ENCODE results near the gene OTOG. TPM values are rescaled to one million over a fixed set of nuclear protein-coding genes. Genes with fewer than 3 reads are reported as not detected.
A peak's percentile ranks its signal among the peaks of the same experiment; 100 is the strongest.

Gene OTOG
- total and polyA plus RNA-seq, 2 of the 8 experiments (the other 6 are each of a cell fraction or from before 2014, with no cell fraction given), result 0.41 to 1.5 TPM

GRCh38 chr11:17635551-17635938, 88.5 kb downstream of the OTOG start:
- FAIRE-seq (no peak), DNase-seq (ENCODE audit: low read depth in 1 of 2, low spot score in 2 of 2) (no peak)
- Histone ChIP-seq H2BK15ac (ENCODE audit: low read length) (no peak overlapping the region), H3K27me3 (replicated peaks in 1 of 4; ENCODE audit: control insufficient read depth in 3 of 4, extremely low read depth in 1 of 4, insufficient read depth in 3 of 4, low read length in 3 of 4) (no peaks in the 10 kb centered on the region), H3K79me1 (ENCODE audit: low read depth, low read length) (no peaks in the 10 kb centered on the region), H3K14ac (ENCODE audit: insufficient read length) (no peak overlapping the region), H2BK120ac (replicated peaks; ENCODE audit: low read depth, low read length) (no peak overlapping the region), H3K4me3 (ENCODE audit: extremely low read depth in 1 of 4, insufficient read depth in 2 of 4, low read depth in 3 of 4, low read length in 4 of 4) (no peak overlapping the region), H3K23me2 (ENCODE audit: low read depth, low read length) (peaks cover 3% of the 10 kb centered on the region; the same call in 1 of the 2 replicates), H3K27ac (ENCODE audit: low read depth, low read length) (no peak overlapping the region), H3K4ac (replicated peaks; ENCODE audit: insufficient read length, low read depth, low read length) (no peak overlapping the region), H3K79me2 (ENCODE audit: control insufficient read depth in 1 of 2, insufficient read depth in 2 of 2, low read length in 2 of 2) (no peaks in the 10 kb centered on the region), H3K36me3 (ENCODE audit: control insufficient read depth in 2 of 4, insufficient read depth in 4 of 4, low read length in 3 of 4) (no peaks in the 10 kb centered on the region), H4K91ac (replicated peaks; ENCODE audit: insufficient read length, low read length) (no peak overlapping the region), H4K20me1 (replicated peaks in 1 of 2; ENCODE audit: control insufficient read depth in 1 of 2, insufficient read depth in 2 of 2, low read length in 2 of 2) (peaks cover 0 to 4% of the 10 kb centered on the region in 2 experiments), H3K23ac (ENCODE audit: insufficient read length) (no peak overlapping the region), H3K4me1 (replicated peaks in 1 of 4; ENCODE audit: control insufficient read depth in 3 of 4, insufficient read depth in 4 of 4, low read length in 3 of 4) (no peaks in the 10 kb centered on the region), H2AK5ac (ENCODE audit: low read depth, low read length) (no peak overlapping the region), H3K9me3 (ENCODE audit: insufficient read depth in 2 of 2, low read depth in 1 of 2, low read length in 1 of 2) (no peaks in the 10 kb centered on the region), H2AFZ (ENCODE audit: low read length) (no peak overlapping the region), H3K4me2 (ENCODE audit: insufficient read depth in 1 of 2, low read depth in 2 of 2, low read length in 2 of 2) (no peak overlapping the region), H2BK20ac (ENCODE audit: low read length) (no peak overlapping the region), H3K18ac (ENCODE audit: extremely low read depth, low read length) (no peak overlapping the region), H3K9ac (replicated peaks in 1 of 4; ENCODE audit: extremely low read depth in 1 of 4, low read depth in 3 of 4, low read length in 3 of 4) (no peak overlapping the region), H4K8ac (ENCODE audit: extremely low read depth, insufficient read depth, low read length) (no peak overlapping the region), H4K5ac (ENCODE audit: insufficient read length, low read depth, low read length) (no peak overlapping the region), H2BK12ac (ENCODE audit: low read depth, low read length) (no peak overlapping the region), H2BK5ac (ENCODE audit: low read depth, low read length) (no peak overlapping the region), H3K56ac (replicated peaks; ENCODE audit: insufficient read length, low read depth, low read length) (no peak overlapping the region)
- CTCF ChIA-PET (ENCODE audit: partially characterized antibody), result interaction anchor here (0.7 to 5.3 kb wide), 22 partner anchors 9 to 251 kb away, joined by 3 to 43 read pairs (median 6); partner anchors contain the start of gene MYOD1
- WGBS, 2 experiments (ENCODE audit: extremely low coverage in 1 of 2, insufficient coverage in 1 of 2, insufficient read length in 1 of 2, insufficient replicate concordance in 2 of 2, low coverage in 1 of 2, low lambda C conversion rate in 2 of 2, missing lambda C conversion rate in 1 of 2), result 79% methylated on average over 8 of the region's 9 CpGs; no CpG with 5 or more reads in 1 of the 2 experiments
- POLR2A ChIA-PET (ENCODE audit: partially characterized antibody), result no interaction called here
- TF ChIP-seq NANOG (IDR thresholded peaks at IDR 0.05; ENCODE audit: insufficient read depth, low read depth, low read length, poor library complexity, severe bottlenecking) (no peak), ASH2L (IDR thresholded peaks at IDR 0.05; ENCODE audit: low read length) (no peak), CEBPB (IDR thresholded peaks at IDR 0.05; ENCODE audit: low read depth, low read length) (no peak), HDAC2 (IDR thresholded peaks at IDR 0.05; ENCODE audit: borderline replicate concordance in 1 of 2, low read depth in 2 of 2, low read length in 2 of 2) (no peak), CTCF (IDR thresholded peaks at IDR 0.05; ENCODE audit: control extremely low read depth in 1 of 3, insufficient read depth in 1 of 3, low read depth in 1 of 3, low read length in 3 of 3) (peak; percentile 47 to 56 (median 53))
- TF ChIP-seq, protein P1, sequence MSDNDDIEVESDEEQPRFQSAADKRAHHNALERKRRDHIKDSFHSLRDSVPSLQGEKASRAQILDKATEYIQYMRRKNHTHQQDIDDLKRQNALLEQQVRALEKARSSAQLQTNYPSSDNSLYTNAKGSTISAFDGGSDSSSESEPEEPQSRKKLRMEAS (IDR thresholded peaks at IDR 0.05), result peak; percentile 33; the same call in 1 of the 2 replicates
